HEK293 (cell line): Measurements from ENCODE around the gene SARS1.

ENCODE experiments used
- CTCF ChIA-PET: fragments of 350-600 bp; formaldehyde crosslinking; extraction: SDS; loops from one replicate; lab custom pipeline; 2021; ENCODE audit warnings: antibody characterized with exemption; lab: Yijun Ruan, JAX
- POLR2A ChIA-PET: fragments of 300-600 bp; formaldehyde crosslinking; extraction: SDS; loops from one replicate; lab custom pipeline; 2020; ENCODE audit warnings: antibody characterized with exemption, inconsistent platforms; lab: Yijun Ruan, JAX
- H3K27ac ChIP-seq: fragments of 200-500 bp; sonication (Bioruptor generic); 2 replicates; pipeline ENCODE4 v1.5.1; 2014; ENCODE audit warnings: low read depth, low read length, control low read depth, inconsistent platforms; ENCODE audit errors: extremely low read depth
- H3K36me3 ChIP-seq, 2 experiments: fragments of 200-500 bp in 1 of 2; sonication (Bioruptor generic) in 1 of 2; 1 replicate in 1 of 2; 2 replicates in 1 of 2; pipeline ENCODE4 v1.5.1; 2014 to 2017; ENCODE audit warnings: inconsistent platforms in 2 of 2, low read length in 2 of 2; ENCODE audit not compliant: control insufficient read depth in 2 of 2, insufficient read depth in 1 of 2
- H3K4me1 ChIP-seq: fragments of 200-500 bp; sonication (Bioruptor generic); 2 replicates; pipeline ENCODE4 v1.5.1; 2014; ENCODE audit warnings: mild to moderate bottlenecking, low read length, inconsistent platforms; ENCODE audit not compliant: control insufficient read depth, insufficient read depth
- H3K4me3 ChIP-seq: 2 replicates; pipeline ENCODE4 v1.5.1; 2011; ENCODE audit warnings: low read depth, mild to moderate bottlenecking, control low read depth, low read length, moderate library complexity
- H3K9me3 ChIP-seq: fragments of 200-500 bp; sonication (Bioruptor generic); 2 replicates; pipeline ENCODE4 v1.5.1; 2014; ENCODE audit warnings: low read depth, low read length, inconsistent platforms; ENCODE audit not compliant: control insufficient read depth, insufficient read depth
- GLI4 ChIP-seq: fragments of 450-650 bp; formaldehyde crosslinking; IDR thresholded peaks from 2 replicates; pipeline ENCODE4 v1.5.1; 2016; ENCODE audit warnings: missing biosample characterization, missing genetic modification characterization
- KLF7 ChIP-seq: fragments of 450-650 bp; formaldehyde crosslinking; IDR thresholded peaks from 2 replicates; pipeline ENCODE4 v1.5.1; 2016; ENCODE audit warnings: missing biosample characterization, missing genetic modification characterization, borderline replicate concordance
- MZF1 ChIP-seq: fragments of 450-650 bp; formaldehyde crosslinking; IDR thresholded peaks from 2 replicates; pipeline ENCODE4 v1.5.1; 2017; ENCODE audit warnings: missing biosample characterization, missing genetic modification characterization, borderline replicate concordance
- PRDM10 ChIP-seq: fragments of 450-650 bp; formaldehyde crosslinking; IDR thresholded peaks from 2 replicates; pipeline ENCODE4 v1.5.1; 2016; ENCODE audit warnings: missing biosample characterization, missing genetic modification characterization
- ZBTB17 ChIP-seq: fragments of 450-650 bp; formaldehyde crosslinking; IDR thresholded peaks from 2 replicates; pipeline ENCODE4 v1.5.1; 2016; ENCODE audit warnings: missing biosample characterization, missing genetic modification characterization
- ZBTB20 ChIP-seq: fragments of 450-650 bp; formaldehyde crosslinking; IDR thresholded peaks from 2 replicates; pipeline ENCODE4 v1.5.1; 2016; ENCODE audit warnings: missing biosample characterization, missing genetic modification characterization
- ZNF114 ChIP-seq: fragments of 450-650 bp; formaldehyde crosslinking; IDR thresholded peaks from 2 replicates; pipeline ENCODE4 v1.5.0; 2017; ENCODE audit warnings: missing biosample characterization, missing genetic modification characterization
- ZNF133 ChIP-seq: fragments of 450-650 bp; formaldehyde crosslinking; IDR thresholded peaks from 2 replicates; pipeline ENCODE4 v1.5.1; 2016; ENCODE audit warnings: missing biosample characterization, missing genetic modification characterization
- ZNF138 ChIP-seq: fragments of 450-650 bp; formaldehyde crosslinking; IDR thresholded peaks from 2 replicates; pipeline ENCODE4 v1.5.1; 2016; ENCODE audit warnings: missing biosample characterization, missing genetic modification characterization, borderline replicate concordance
- ZNF148 ChIP-seq: fragments of 450-650 bp; formaldehyde crosslinking; IDR thresholded peaks from 2 replicates; pipeline ENCODE4 v1.5.0; 2017; ENCODE audit warnings: missing biosample characterization, missing genetic modification characterization, borderline replicate concordance
- ZNF175 ChIP-seq: fragments of 450-650 bp; formaldehyde crosslinking; IDR thresholded peaks from 2 replicates; pipeline ENCODE4 v1.5.1; 2016; ENCODE audit warnings: missing biosample characterization, missing genetic modification characterization
- ZNF341 ChIP-seq: fragments of 450-650 bp; formaldehyde crosslinking; IDR thresholded peaks from 2 replicates; pipeline ENCODE4; 2016; ENCODE audit warnings: low read depth, missing biosample characterization, missing genetic modification characterization
- ZNF596 ChIP-seq: fragments of 450-650 bp; IDR thresholded peaks from 2 replicates; pipeline ENCODE4 v1.5.0; 2018; ENCODE audit warnings: missing biosample characterization, mild to moderate bottlenecking, missing genetic modification characterization, moderate library complexity
- ZNF600 ChIP-seq: fragments of 450-650 bp; formaldehyde crosslinking; IDR thresholded peaks from 2 replicates; pipeline ENCODE4 v1.5.1; 2016; ENCODE audit warnings: missing biosample characterization, missing genetic modification characterization
- ZNF621 ChIP-seq: fragments of 450-650 bp; formaldehyde crosslinking; IDR thresholded peaks from 2 replicates; pipeline ENCODE4 v1.5.1; 2017; ENCODE audit warnings: missing biosample characterization, missing genetic modification characterization
- ZNF670 ChIP-seq: fragments of 450-650 bp; formaldehyde crosslinking; IDR thresholded peaks from 2 replicates; pipeline ENCODE4 v1.5.1; 2016; ENCODE audit warnings: missing biosample characterization, missing genetic modification characterization, low read depth
- ZNF707 ChIP-seq: fragments of 450-650 bp; formaldehyde crosslinking; IDR thresholded peaks from 2 replicates; pipeline ENCODE4 v1.5.1; 2016; ENCODE audit warnings: missing biosample characterization, missing genetic modification characterization
- ZNF777 ChIP-seq: fragments of 450-650 bp; formaldehyde crosslinking; IDR thresholded peaks from 2 replicates; pipeline ENCODE4 v1.5.1; 2017; ENCODE audit warnings: missing biosample characterization, missing genetic modification characterization, borderline replicate concordance
- ZNF837 ChIP-seq: fragments of 450-650 bp; formaldehyde crosslinking; IDR thresholded peaks from 2 replicates; pipeline ENCODE4 v1.5.1; 2016; ENCODE audit warnings: missing biosample characterization, missing genetic modification characterization

Gene SARS1

DNA sequence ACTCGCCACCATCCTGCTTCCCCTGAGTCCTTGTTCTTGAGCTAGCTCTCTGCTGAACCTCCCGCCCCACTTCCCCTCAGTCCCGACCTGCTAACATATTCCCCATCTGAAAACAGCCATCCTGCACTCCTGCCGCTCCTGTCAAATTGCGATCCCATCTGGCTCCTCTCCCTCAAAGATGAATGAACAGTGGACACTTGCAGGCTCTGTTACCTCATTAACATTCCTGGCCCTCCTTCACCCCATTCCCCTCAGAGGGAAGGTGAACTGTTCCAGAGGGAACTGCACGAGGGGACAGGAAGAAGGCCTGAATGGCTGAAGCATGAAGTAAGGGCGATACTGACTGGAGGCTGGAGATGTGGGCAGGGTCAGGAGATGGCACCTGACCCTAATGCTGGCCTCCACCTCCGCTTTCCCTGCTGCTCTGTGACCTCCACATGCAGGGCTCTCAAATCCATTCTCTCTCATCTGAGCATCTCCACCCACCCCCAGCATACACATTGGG, 28.2 kb downstream of the SARS1 start:
- no peaks in the 10 kb centered on the region for H3K4me1 ChIP-seq
- peaks cover 0 to 33% of the 10 kb centered on the region in 2 experiments; a peak in 1 of 3 replicates for H3K36me3 ChIP-seq
- H3K9me3 ChIP-seq, result no peaks in the 10 kb centered on the region
- H3K4me3 ChIP-seq, result no peak overlapping the region
- TF ChIP-seq ZNF670 (tag by site-specific recombination) (no peak), ZNF114 (tag by site-specific recombination) (no peak), ZNF777 (tag by site-specific recombination) (no peak), ZNF138 (tag by site-specific recombination) (no peak), ZBTB17 (no peak)
- H3K27ac ChIP-seq, result no peak overlapping the region
- CTCF ChIA-PET, result interaction anchor here (0.6 to 2.0 kb wide), 4 partner anchors 12 to 398 kb away, joined by 3 to 4 read pairs (median 4); no protein-coding TSS in a partner anchor
- POLR2A ChIA-PET, result interaction anchor here (0.7 kb wide), 1 partner anchor 134 kb away, joined by 4 read pairs; no protein-coding TSS in a partner anchor

DNA sequence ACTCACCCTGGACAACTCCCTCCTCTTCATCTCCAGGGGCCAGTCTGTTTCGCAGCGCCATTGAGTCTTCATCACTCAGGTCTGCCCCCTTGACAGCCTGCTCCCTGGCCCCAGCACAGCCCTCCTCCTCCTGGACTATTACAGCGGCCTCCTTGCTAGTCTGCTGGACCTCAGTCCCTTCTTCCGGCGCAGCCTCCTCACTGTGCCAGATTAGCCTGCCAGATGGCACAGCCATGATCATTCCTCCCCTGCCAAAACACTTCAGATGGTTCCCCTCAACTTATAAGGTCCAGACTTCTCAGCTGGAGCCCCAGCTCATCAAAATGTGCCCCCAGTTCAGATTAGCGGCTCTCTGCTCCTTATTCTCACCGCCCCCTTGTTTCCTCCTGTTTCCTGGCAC, 28.7 kb downstream of the SARS1 start:
- CTCF ChIA-PET, result no interaction called here
- no peak overlapping the region for H3K4me3 ChIP-seq
- H3K27ac ChIP-seq, result no peak overlapping the region
- H3K4me1 ChIP-seq, result no peaks in the 10 kb centered on the region
- H3K36me3 ChIP-seq, result peaks cover 0 to 28% of the 10 kb centered on the region in 2 experiments; a peak in 1 of 3 replicates
- no peaks in the 10 kb centered on the region for H3K9me3 ChIP-seq
- peak; percentile 25; the same call in 1 of the 2 replicates for TF ChIP-seq ZNF600 (tag by site-specific recombination)
- no peak for TF ChIP-seq GLI4 (tag by site-specific recombination)
- no peak for TF ChIP-seq ZNF175 (tag by site-specific recombination)
- TF ChIP-seq, all 188 proteins: peak for 1
- POLR2A ChIA-PET, result no interaction called here

DNA sequence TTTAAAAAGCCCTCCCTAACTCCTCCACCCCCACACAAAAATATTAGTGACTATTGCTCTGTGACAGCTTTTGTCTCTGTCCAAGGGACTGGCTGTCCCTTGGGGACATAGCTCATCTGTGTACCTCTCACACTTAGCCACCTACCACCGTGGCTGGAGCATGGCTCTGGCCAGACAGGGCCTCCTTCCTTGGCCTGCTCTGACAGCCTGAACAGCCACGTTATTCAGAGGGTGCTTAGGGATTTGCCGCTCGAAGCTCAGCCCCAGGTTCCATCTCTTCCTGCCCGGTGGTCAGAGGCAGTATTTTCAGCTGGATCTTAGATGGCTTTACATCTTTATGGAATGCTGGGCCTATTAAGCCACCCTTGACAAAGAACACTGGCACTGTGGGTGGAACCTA, 29.5 kb downstream of the SARS1 start:
- Histone ChIP-seq H3K4me1 (no peaks in the 10 kb centered on the region), H3K9me3 (no peaks in the 10 kb centered on the region), H3K36me3 (peaks cover 0 to 19% of the 10 kb centered on the region in 2 experiments; a peak in 1 of 3 replicates), H3K4me3 (no peak overlapping the region), H3K27ac (no peak overlapping the region)
- ChIA-PET POLR2A (interaction anchor here (0.7 kb wide), 1 partner anchor 10 kb away, joined by 3 read pairs; no protein-coding TSS in a partner anchor), CTCF (interaction anchor here (0.8 to 1.1 kb wide), 2 partner anchors 155 to 247 kb away, joined by 3 to 5 read pairs; partner anchors contain the start of gene SORT1)
- no peak for TF ChIP-seq MZF1 (tag by site-specific recombination)
- TF ChIP-seq KLF7 (tag by site-specific recombination), result no peak
- TF ChIP-seq ZNF596, result no peak
- no peak for TF ChIP-seq ZNF148 (tag by site-specific recombination)
- TF ChIP-seq ZNF707 (tag by site-specific recombination), result no peak
- TF ChIP-seq ZNF133, result no peak
- TF ChIP-seq PRDM10 (tag by site-specific recombination), result no peak
- TF ChIP-seq ZBTB20, result no peak
- TF ChIP-seq ZNF837 (tag by site-specific recombination), result no peak
- TF ChIP-seq ZNF621, result no peak
- TF ChIP-seq ZNF341, result no peak
